IMR-90 (cell line): ENCODE data around the gene PIK3C3. TPM values are rescaled to one million over a fixed set of nuclear protein-coding genes. Genes with fewer than 3 reads are reported as not detected.

Experiments
- ATAC-seq: fragments of 200-7000 bp; cut with Tn5 transposase; 2 replicates; pipeline ENCODE4 v1.9.1; 2020; ENCODE audit warnings: low read depth, mild to moderate bottlenecking, moderate library complexity
- BruUV-seq: library from RNA; stranded (reverse); fragments of 400-500 nt; replicated peaks from 2 replicates; lab custom pipeline; 2021; lab: Mats Ljungman, UMichigan
- CTCF ChIA-PET: fragments of 300-600 bp; formaldehyde crosslinking; extraction: SDS; loops from one replicate; lab custom pipeline; 2021; ENCODE audit warnings: antibody characterized with exemption; lab: Yijun Ruan, JAX
- POLR2A ChIA-PET: fragments of 300-600 bp; sonication (Branson Sonifier 250); formaldehyde crosslinking; loops from one replicate; lab custom pipeline; 2022; ENCODE audit warnings: antibody characterized with exemption; ENCODE audit not compliant: unreplicated experiment; lab: Charles Lee
- DNase-seq: peaks from one replicate; pipeline ENCODE4 v3.0.0; 2013
- H2AFZ ChIP-seq: replicated peaks from 2 replicates; pipeline ENCODE3; 2013; ENCODE audit warnings: low read length, mild to moderate bottlenecking; ENCODE audit not compliant: poor library complexity
- H2AK5ac ChIP-seq: 2 replicates; pipeline ENCODE4 v1.6.1; 2013; ENCODE audit warnings: low read depth, low read length, inconsistent platforms
- H2AK9ac ChIP-seq: replicated peaks from 2 replicates; pipeline ENCODE3; 2013; ENCODE audit warnings: mild to moderate bottlenecking, low read depth, low read length, moderate library complexity; ENCODE audit not compliant: poor library complexity
- H2BK120ac ChIP-seq: 2 replicates; pipeline ENCODE4 v1.6.1; 2013; ENCODE audit warnings: low read depth, low read length, inconsistent platforms
- H2BK15ac ChIP-seq: 3 replicates; pipeline ENCODE4 v1.6.1; 2013; ENCODE audit warnings: low read depth, low read length, inconsistent platforms
- H2BK20ac ChIP-seq: 2 replicates; pipeline ENCODE4 v1.6.1; 2013; ENCODE audit warnings: low read depth, mild to moderate bottlenecking, inconsistent platforms, low read length, moderate library complexity
- H2BK5ac ChIP-seq: 2 replicates; pipeline ENCODE4 v1.6.1; 2013; ENCODE audit warnings: mild to moderate bottlenecking, low read depth, low read length, inconsistent platforms; ENCODE audit not compliant: poor library complexity, severe bottlenecking
- H3K14ac ChIP-seq: replicated peaks from 2 replicates; pipeline ENCODE4 v1.6.1; 2013; ENCODE audit warnings: low read depth, low read length, inconsistent platforms
- H3K18ac ChIP-seq: 2 replicates; pipeline ENCODE4 v1.6.1; 2013; ENCODE audit warnings: low read depth, low read length, control low read depth
- H3K23ac ChIP-seq: 2 replicates; pipeline ENCODE4 v1.6.1; 2013; ENCODE audit warnings: low read depth, low read length, inconsistent platforms
- H3K27ac ChIP-seq: 2 replicates; pipeline ENCODE4 v1.5.1; 2013; ENCODE audit warnings: mild to moderate bottlenecking, control low read depth, low read length; ENCODE audit not compliant: insufficient read depth
- H3K27me3 ChIP-seq: 2 replicates; pipeline ENCODE4 v1.6.1; 2013; ENCODE audit warnings: low read length; ENCODE audit not compliant: control insufficient read depth, insufficient read depth
- H3K36me3 ChIP-seq: 2 replicates; pipeline ENCODE4 v1.6.1; 2013; ENCODE audit warnings: low read length, mixed read lengths; ENCODE audit not compliant: control insufficient read depth, insufficient read depth
- H3K4ac ChIP-seq: 2 replicates; pipeline ENCODE4 v1.6.1; 2013; ENCODE audit warnings: low read depth, low read length, inconsistent platforms
- H3K4me1 ChIP-seq: 2 replicates; pipeline ENCODE4 v1.6.1; 2013; ENCODE audit warnings: low read length, mixed read lengths; ENCODE audit not compliant: control insufficient read depth, insufficient read depth
- H3K4me2 ChIP-seq: 2 replicates; pipeline ENCODE4 v1.6.1; 2013; ENCODE audit warnings: low read depth, mild to moderate bottlenecking, control low read depth, low read length, moderate library complexity
- H3K4me3 ChIP-seq: 2 replicates; pipeline ENCODE4 v1.5.1; 2013; ENCODE audit warnings: low read depth, mild to moderate bottlenecking, control low read depth, low read length, moderate library complexity; ENCODE audit not compliant: insufficient read depth
- H3K56ac ChIP-seq: 2 replicates; pipeline ENCODE4 v1.6.1; 2013; ENCODE audit warnings: low read length, inconsistent platforms; ENCODE audit not compliant: insufficient read depth; ENCODE audit errors: extremely low read depth
- H3K79me1 ChIP-seq, 2 experiments: 2 replicates each; pipeline ENCODE4 v1.6.1; 2013; ENCODE audit warnings: low read length in 2 of 2, inconsistent platforms in 1 of 2, low read depth in 1 of 2
- H3K9ac ChIP-seq: 2 replicates; pipeline ENCODE4 v1.6.1; 2013; ENCODE audit warnings: low read depth, low read length, control low read depth
- H3K9me1 ChIP-seq: 2 replicates; pipeline ENCODE4 v1.6.1; 2013; ENCODE audit warnings: low read length, inconsistent platforms; ENCODE audit not compliant: insufficient read depth
- H3K9me3 ChIP-seq: 2 replicates; pipeline ENCODE4 v1.6.1; 2013; ENCODE audit warnings: low read length; ENCODE audit not compliant: control insufficient read depth, insufficient read depth
- H4K20me1 ChIP-seq: 2 replicates; pipeline ENCODE4 v1.6.1; 2013; ENCODE audit warnings: low read length, inconsistent platforms; ENCODE audit not compliant: insufficient read depth
- H4K5ac ChIP-seq: 2 replicates; pipeline ENCODE4 v1.6.1; 2013; ENCODE audit warnings: mild to moderate bottlenecking, low read depth, low read length, control low read depth
- H4K8ac ChIP-seq, 2 experiments: 2 replicates each; pipeline ENCODE4 v1.6.1; 2013; ENCODE audit warnings: low read depth in 2 of 2, low read length in 2 of 2, control low read depth in 1 of 2, inconsistent platforms in 1 of 2
- H4K91ac ChIP-seq: 2 replicates; pipeline ENCODE4 v1.6.1; 2013; ENCODE audit warnings: low read depth, low read length, inconsistent platforms; ENCODE audit not compliant: insufficient read depth
- CEBPB ChIP-seq: IDR thresholded peaks from 2 replicates; pipeline ENCODE4 v1.6.1; 2012; ENCODE audit warnings: low read depth, low read length, improper control_type of control experiment
- CTCF ChIP-seq: conservative IDR thresholded peaks from 2 replicates; pipeline ENCODE4 v1.5.1; 2012; ENCODE audit warnings: mild to moderate bottlenecking, low read depth, low read length, improper control_type of control experiment
- FOS ChIP-seq: fragments of 150-350 bp; IDR thresholded peaks from 2 replicates; pipeline ENCODE4 v1.6.1; 2016; ENCODE audit warnings: low read depth, low read length
- MAZ ChIP-seq: IDR thresholded peaks from 2 replicates; pipeline ENCODE4 v1.6.1; 2012; ENCODE audit warnings: low read depth, mild to moderate bottlenecking, low read length, improper control_type of control experiment, moderate library complexity, borderline replicate concordance
- NFE2L2 ChIP-seq: fragments of 150-350 bp; IDR thresholded peaks from 2 replicates; pipeline ENCODE4 v1.6.1; 2016; ENCODE audit warnings: low read depth, mild to moderate bottlenecking, low read length
- RAD21 ChIP-seq: IDR thresholded peaks from 2 replicates; pipeline ENCODE4 v1.6.1; 2012; ENCODE audit warnings: low read length, improper control_type of control experiment
- RCOR1 ChIP-seq: IDR thresholded peaks from 2 replicates; pipeline ENCODE4 v1.6.1; 2012; ENCODE audit warnings: mild to moderate bottlenecking, low read length, improper control_type of control experiment; ENCODE audit not compliant: insufficient replicate concordance
- SMC3 ChIP-seq: fragments of 150-350 bp; IDR thresholded peaks from 2 replicates; pipeline ENCODE4 v1.6.1; 2016; ENCODE audit warnings: low read depth, mild to moderate bottlenecking, antibody characterized with exemption, low read length, moderate library complexity
- WGBS, 2 experiments: methylation state at CpG; one replicate each; pipeline versions ENCODE4 v1.1.5 to v1.1.7; 2013; ENCODE audit warnings: missing lambda C conversion rate in 2 of 2; ENCODE audit not compliant: insufficient read length in 1 of 2; ENCODE audit errors: extremely low coverage in 2 of 2; 5-methylcytosine and 5-hydroxymethylcytosine counted together
- dilution Hi-C: fragments of 300-500 bp; cut with HindIII; formaldehyde crosslinking; loops from one replicate; pipeline ENCODE4 v1.14.3; 2018; ENCODE audit warnings: low sequenced_read_pairs; ENCODE audit not compliant: unreplicated experiment
- in situ Hi-C: fragments of 300-500 bp; cut with MboI; formaldehyde crosslinking; loops from 3 replicates; pipeline ENCODE4 v1.14.3; 2019; ENCODE audit warnings: low sequenced_read_pairs, inconsistent platforms, mixed read lengths
- intact Hi-C: fragments of 100-400 bp; cut with micrococcal nuclease; formaldehyde crosslinking; loops from 2 replicates; pipeline ENCODE4 v1.10.0; 2022
- polyA plus RNA-seq, 3 experiments: library from polyadenylated mRNA; depleted of rRNA; stranded (reverse); fragments of >200 nt; gene quantifications; 2 replicates each; pipeline ENCODE4 v1.2.3, GENCODE V29; 2012; ENCODE audit warnings: low replicate concordance in 1 of 3
- total RNA-seq: library from RNA; depleted of rRNA; stranded (reverse); fragments of >200 nt; gene quantifications from 2 replicates; pipeline ENCODE4 v1.2.3, GENCODE V29; 2012

The PIK3C3 gene
- total and polyA plus RNA-seq, 2 of the 4 experiments (the other 2 are of a cell fraction) = 41.2 to 57.2 TPM

- in situ Hi-C loops = no loop called here
- ChIA-PET POLR2A (no interaction called here), CTCF (interaction anchor here (0.8 to 1.0 kb wide), 2 partner anchors 19 to 86 kb away, joined by 3 read pairs; no protein-coding TSS in a partner anchor)
- Histone ChIP-seq H3K36me3 (peaks cover 22% of the 10 kb centered on the region), H3K79me1 (peaks cover 20 to 26% of the 10 kb centered on the region in 2 experiments), H3K18ac (no peak overlapping the region), H2AFZ (peak overlapping the region; percentile 49), H4K20me1 (0 out of 2 replicates have a peak, but pooled peaks cover 5% of the 10 kb centered on the region), H4K5ac (no peak overlapping the region), H2AK5ac (no peak overlapping the region), H3K4me1 (peaks cover 7% of the 10 kb centered on the region), H3K14ac (no peak overlapping the region), H3K9me3 (no peaks in the 10 kb centered on the region), H2BK120ac (no peak overlapping the region), H2BK20ac (no peak overlapping the region), H3K4ac (no peak overlapping the region), H2BK5ac (no peak overlapping the region), H3K4me3 (no peak overlapping the region), H2BK15ac (no peak overlapping the region), H3K27ac (no peak overlapping the region), H3K56ac (no peak overlapping the region), H3K9ac (no peak overlapping the region), H2AK9ac (no peak overlapping the region), H4K91ac (no peak overlapping the region), H4K8ac (no peak overlapping the region), H3K9me1 (peaks cover 7% of the 10 kb centered on the region), H3K4me2 (no peak overlapping the region), H3K27me3 (no peaks in the 10 kb centered on the region), H3K23ac (no peak overlapping the region)
- ATAC-seq = no peak
- DNase-seq = no peak
- BruUV-seq = no TSS peak
- intact Hi-C loops = no loop called here
- TF ChIP-seq NFE2L2 (no peak), CTCF (no peak), MAZ (no peak), RCOR1 (no peak), SMC3 (no peak), RAD21 (no peak), FOS (no peak), CEBPB (no peak)
- WGBS, 2 experiments = no CpG with 5 or more reads among the region's 4 CpGs
- dilution Hi-C loops = no loop called here
These were observed 11.9 kb downstream of the PIK3C3 start for GRCh38 chr18:41966943-41967342.
